Adrenal gland (tissue), 5 donors: ENCODE results near the gene DYNC1I2.

Experiments used
- POLR2A ChIP-seq, 2 donors: fragments of 450-650 bp; IDR thresholded peaks; one replicate each; pipeline ENCODE4 v1.6.1; 2017; ENCODE audit warnings: antibody characterized with exemption in 2 of 2, mild to moderate bottlenecking in 2 of 2, moderate library complexity in 1 of 2
- TF ChIP-seq, protein P1 (sequence below), 6 experiments: fragments of 450-650 bp in 4 of 6; fragments of 200-600 bp in 2 of 6; sonication (generic) in 1 of 6; IDR thresholded peaks; 1 replicate in 5 of 6; 2 replicates in 1 of 6; pipeline versions ENCODE4 v1.5.1 to v1.8.0; 2016 to 2021; ENCODE audit warnings: antibody characterized with exemption in 6 of 6, mild to moderate bottlenecking in 2 of 6, moderate library complexity in 1 of 6
- donor health status: DM: no; HTN: no; CAD: no.

DNA sequence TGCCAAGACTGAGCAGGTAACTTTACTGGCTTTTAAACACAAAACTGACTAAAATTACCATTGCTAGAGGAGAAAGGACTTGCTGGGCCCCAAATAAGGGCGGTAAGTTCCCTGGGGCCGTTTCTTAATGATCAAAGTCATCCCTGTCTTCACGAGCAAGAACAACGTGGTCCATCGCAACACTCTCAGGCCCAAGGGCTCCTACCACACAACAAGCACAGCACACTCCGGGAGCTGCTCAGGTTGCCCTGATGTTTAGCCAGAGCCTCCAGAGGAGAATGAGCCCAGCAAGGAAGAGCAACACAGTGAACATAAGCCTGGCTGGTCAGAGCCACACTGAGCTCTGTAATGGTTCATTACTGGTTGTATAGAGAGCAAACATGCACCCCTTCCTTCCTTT is 102.7 kb downstream of the DYNC1I2 start:
- TF ChIP-seq POLR2A (IDR thresholded peaks at IDR 0.05): no peak
- TF ChIP-seq, protein P1, sequence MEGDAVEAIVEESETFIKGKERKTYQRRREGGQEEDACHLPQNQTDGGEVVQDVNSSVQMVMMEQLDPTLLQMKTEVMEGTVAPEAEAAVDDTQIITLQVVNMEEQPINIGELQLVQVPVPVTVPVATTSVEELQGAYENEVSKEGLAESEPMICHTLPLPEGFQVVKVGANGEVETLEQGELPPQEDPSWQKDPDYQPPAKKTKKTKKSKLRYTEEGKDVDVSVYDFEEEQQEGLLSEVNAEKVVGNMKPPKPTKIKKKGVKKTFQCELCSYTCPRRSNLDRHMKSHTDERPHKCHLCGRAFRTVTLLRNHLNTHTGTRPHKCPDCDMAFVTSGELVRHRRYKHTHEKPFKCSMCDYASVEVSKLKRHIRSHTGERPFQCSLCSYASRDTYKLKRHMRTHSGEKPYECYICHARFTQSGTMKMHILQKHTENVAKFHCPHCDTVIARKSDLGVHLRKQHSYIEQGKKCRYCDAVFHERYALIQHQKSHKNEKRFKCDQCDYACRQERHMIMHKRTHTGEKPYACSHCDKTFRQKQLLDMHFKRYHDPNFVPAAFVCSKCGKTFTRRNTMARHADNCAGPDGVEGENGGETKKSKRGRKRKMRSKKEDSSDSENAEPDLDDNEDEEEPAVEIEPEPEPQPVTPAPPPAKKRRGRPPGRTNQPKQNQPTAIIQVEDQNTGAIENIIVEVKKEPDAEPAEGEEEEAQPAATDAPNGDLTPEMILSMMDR (IDR thresholded peaks at IDR 0.05): no peak
